HEK293T (cell line): ENCODE measurements around the gene MUC5B.

Experiments used
- CTBP1 ChIP-seq: fragments of 450-650 bp; IDR thresholded peaks from 2 replicates; pipeline ENCODE4 v1.6.1; 2016; ENCODE audit warnings: borderline replicate concordance
- FOXA1 ChIP-seq: fragments of 450-650 bp; IDR thresholded peaks from 2 replicates; pipeline ENCODE4 v1.6.1; 2016; ENCODE audit warnings: mild to moderate bottlenecking
- ZNF384 ChIP-seq: fragments of 450-650 bp; IDR thresholded peaks from 2 replicates; pipeline ENCODE4 v1.6.1; 2016

- TF ChIP-seq CTBP1 (no peak), FOXA1 (no peak), ZNF384 (no peak)
Observed at GRCh38 chr11:1200611-1201191, 22.2 kb upstream of the MUC5B start.
